HepG2 (cell line): ENCODE results near the gene MOK. TPM values are rescaled to one million over a fixed set of nuclear protein-coding genes. Genes with fewer than 3 reads are reported as not detected.

Experiments used
- polyA plus RNA-seq, 8 experiments: library from polyadenylated mRNA; depleted of rRNA in 3 of 8; stranded (reverse) in 7 of 8; unstranded in 1 of 8; fragments of >200 nt; fragmentation: Illumina TruSeq in 4 of 8; extraction: Trizol in 4 of 8; gene quantifications; 2 replicates each; pipeline versions ENCODE4 v1.2.1 to v1.2.3, GENCODE V29; 2011 to 2016; ENCODE audit warnings: low read depth in 4 of 8, missing spikeins in 1 of 8, mixed read lengths in 1 of 8; ENCODE audit not compliant: insufficient read depth in 1 of 8
- total RNA-seq, 5 experiments: library from RNA; depleted of rRNA; stranded (reverse); fragments of >200 nt; fragmentation: Illumina TruSeq; extraction: Trizol; gene quantifications; 2 replicates each; pipeline ENCODE4 v1.2.3, GENCODE V29; 2016; ENCODE audit warnings: low read depth in 1 of 5

The MOK gene
- total and polyA plus RNA-seq, 2 of the 13 experiments (the other 11 are each of a cell fraction or from before 2014, with no cell fraction given): 15.3 to 16.9 TPM

Other genes starting within 250 kb of the MOK start
- 636 and 1,509 TPM in 2 replicates for gene HSP90AA1, start 218.1 kb downstream of the MOK start, total RNA-seq (2016; rRNA removed; fragmentation: Illumina TruSeq; extraction: Trizol)
- 205 and 262 TPM in 2 replicates for gene HSP90AA1, start 218.1 kb downstream of the MOK start, polyA plus RNA-seq (2011; rRNA removed)
- gene WDR20, start 165.3 kb downstream of the MOK start, total RNA-seq (2016; rRNA removed; fragmentation: Illumina TruSeq; extraction: Trizol): 23.2 and 30.5 TPM in 2 replicates
- 10.4 and 11.6 TPM in 2 replicates for gene WDR20, start 165.3 kb downstream of the MOK start, polyA plus RNA-seq (2011; rRNA removed)
- 8.2 and 12.8 TPM in 2 replicates for gene ZNF839, start 14.6 kb upstream of the MOK start, total RNA-seq (2016; rRNA removed; fragmentation: Illumina TruSeq; extraction: Trizol)
- gene ZNF839, start 14.6 kb upstream of the MOK start, polyA plus RNA-seq (2011; rRNA removed): 9.3 and 11.1 TPM in 2 replicates
- 42.8 and 59.7 TPM in 2 replicates for gene CINP, start 57.7 kb upstream of the MOK start, total RNA-seq (2016; rRNA removed; fragmentation: Illumina TruSeq; extraction: Trizol)
- 30.9 and 32.8 TPM in 2 replicates for gene CINP, start 57.7 kb upstream of the MOK start, polyA plus RNA-seq (2011; rRNA removed)
- gene TECPR2, start 57.8 kb upstream of the MOK start, total RNA-seq (2016; rRNA removed; fragmentation: Illumina TruSeq; extraction: Trizol): 5.7 and 13.6 TPM in 2 replicates
- 3.5 and 4.6 TPM in 2 replicates for gene TECPR2, start 57.8 kb upstream of the MOK start, polyA plus RNA-seq (2011; rRNA removed)
- 5.7 and 10.0 TPM in 2 replicates for gene ANKRD9, start 204.6 kb upstream of the MOK start, total RNA-seq (2016; rRNA removed; fragmentation: Illumina TruSeq; extraction: Trizol)
- gene ANKRD9, start 204.6 kb upstream of the MOK start, polyA plus RNA-seq (2011; rRNA removed): 15.0 and 23.2 TPM in 2 replicates